Choroid plexus epithelial cell (primary cell): Measurements from ENCODE around the gene SPI1.

ENCODE experiments used
- DNase-seq: peaks from one replicate; pipeline ENCODE4 v3.0.0-alpha.2; 2010; ENCODE audit warnings: low read depth
- H3K4me3 ChIP-seq: 2 replicates; pipeline ENCODE4 v1.5.1; 2011; ENCODE audit warnings: low read depth, mild to moderate bottlenecking, control low read depth, low read length, moderate library complexity
- CTCF ChIP-seq: conservative IDR thresholded peaks from 2 replicates; pipeline ENCODE4 v1.5.1; 2011; ENCODE audit warnings: low read depth, mild to moderate bottlenecking, control low read depth, inconsistent platforms, low read length, moderate library complexity

The SPI1 gene

GRCh38 chr11:47378010-47378835 lies at the start of gene SPI1:
Gene SPI1, minus strand, starts transcription at chr11:47378547. Its CDS starts 194 bp downstream, at chr11:47378353.
- no peak for DNase-seq
- no peak within 1 kb of the TSS for H3K4me3 ChIP-seq
- TF ChIP-seq CTCF: no peak

GRCh38 chr11:47426062-47426956 lies 48.0 kb upstream of the SPI1 start, which contains the start of gene PSMC3:
Gene PSMC3, minus strand, starts transcription at chr11:47426439. Its CDS starts 160 bp downstream, at chr11:47426279.
- DNase-seq: peak; percentile 97
- peak within 1 kb of the TSS; percentile 98 for H3K4me3 ChIP-seq
- no peak for TF ChIP-seq CTCF

GRCh38 chr11:47425611-47426010 lies 47.3 kb upstream of the SPI1 start:
- peak overlapping the region; percentile 98 for H3K4me3 ChIP-seq
- DNase-seq: no peak
- no peak for TF ChIP-seq CTCF

- TF ChIP-seq CTCF: no peak
- no peak overlapping the region for H3K4me3 ChIP-seq
- no peak for DNase-seq
Measured at GRCh38 chr11:47418454-47419259, 40.3 kb upstream of the SPI1 start.

- H3K4me3 ChIP-seq: no peak overlapping the region
- TF ChIP-seq CTCF: no peak
- no peak for DNase-seq
Measured at GRCh38 chr11:47417712-47418111, 39.4 kb upstream of the SPI1 start.

GRCh38 chr11:47415949-47416472 lies 37.7 kb upstream of the SPI1 start:
- no peak for TF ChIP-seq CTCF
- DNase-seq: peak; percentile 95
- H3K4me3 ChIP-seq: no peak overlapping the region
